LNCAP (cell line): Measurements from ENCODE around the gene GCAT.

Source experiments
- CTCF ChIP-seq: fragments of 450-650 bp; IDR thresholded peaks from 2 replicates; pipeline ENCODE4 v1.5.1; 2017; ENCODE audit warnings: mild to moderate bottlenecking

GCAT gene

GRCh38 chr22:37807410-37808293 lies at the start of gene GCAT:
GCAT (plus strand) TSS chr22:37807934; CDS start chr22:37807968, 34 bp downstream.
- no peak for TF ChIP-seq CTCF

GRCh38 chr22:37758694-37759093 lies 49.0 kb upstream of the GCAT start:
- no peak for TF ChIP-seq CTCF

GRCh38 chr22:37759281-37759680 lies 48.5 kb upstream of the GCAT start:
- no peak for TF ChIP-seq CTCF

GRCh38 chr22:37760152-37760551 lies 47.6 kb upstream of the GCAT start:
- TF ChIP-seq CTCF: no peak

GRCh38 chr22:37762389-37762836 lies 45.3 kb upstream of the GCAT start:
- no peak for TF ChIP-seq CTCF

- no peak for TF ChIP-seq CTCF
Observed at GRCh38 chr22:37763012-37763411, 44.7 kb upstream of the GCAT start.

GRCh38 chr22:37763652-37764051 lies 44.1 kb upstream of the GCAT start:
- TF ChIP-seq CTCF: no peak
